Measurements from ENCODE around the gene ZCCHC2.

DNA sequence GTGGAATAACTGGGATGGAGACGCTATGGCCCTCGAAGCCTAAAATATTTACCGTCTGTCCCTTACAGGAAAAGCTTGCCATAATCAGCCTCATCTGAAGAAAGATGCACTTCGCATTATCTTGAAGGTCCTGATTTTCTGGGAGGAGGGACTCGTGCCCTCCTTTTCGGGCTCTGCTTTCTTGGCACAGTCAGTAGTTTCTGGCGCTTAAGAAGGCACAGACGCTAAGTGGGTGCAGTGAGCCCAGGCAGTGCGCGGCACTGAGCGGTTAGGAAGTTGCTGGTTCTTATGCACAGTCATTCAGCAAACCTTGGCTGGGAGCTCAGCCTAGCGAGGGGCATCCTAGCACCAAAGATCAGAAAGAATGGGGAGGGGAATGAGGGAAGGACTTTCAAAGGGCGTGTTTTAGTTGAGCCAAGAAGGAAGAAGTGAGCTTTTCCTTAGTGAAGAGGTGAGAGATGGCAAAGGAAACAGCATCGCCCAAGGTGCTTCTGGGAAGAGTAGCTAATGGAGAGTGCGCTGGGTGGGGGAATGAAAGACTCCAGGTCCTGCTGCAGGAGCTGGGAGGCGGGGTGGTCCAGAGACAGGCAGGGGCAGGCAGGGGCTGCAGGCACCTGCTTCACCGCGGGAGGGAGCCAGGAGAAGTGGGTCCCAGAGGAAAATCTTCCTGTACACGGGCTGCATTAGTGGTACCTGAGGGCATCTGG is 64.1 kb downstream of the ZCCHC2 start:
- TF ChIP-seq POLR2A (IDR thresholded peaks at IDR 0.05) (no peak), POLR2AphosphoS5 (IDR thresholded peaks at IDR 0.05) (no peak)

All from breast epithelium (tissue), 3 donors.